ENCODE results near the gene ANKRD44.

DNA sequence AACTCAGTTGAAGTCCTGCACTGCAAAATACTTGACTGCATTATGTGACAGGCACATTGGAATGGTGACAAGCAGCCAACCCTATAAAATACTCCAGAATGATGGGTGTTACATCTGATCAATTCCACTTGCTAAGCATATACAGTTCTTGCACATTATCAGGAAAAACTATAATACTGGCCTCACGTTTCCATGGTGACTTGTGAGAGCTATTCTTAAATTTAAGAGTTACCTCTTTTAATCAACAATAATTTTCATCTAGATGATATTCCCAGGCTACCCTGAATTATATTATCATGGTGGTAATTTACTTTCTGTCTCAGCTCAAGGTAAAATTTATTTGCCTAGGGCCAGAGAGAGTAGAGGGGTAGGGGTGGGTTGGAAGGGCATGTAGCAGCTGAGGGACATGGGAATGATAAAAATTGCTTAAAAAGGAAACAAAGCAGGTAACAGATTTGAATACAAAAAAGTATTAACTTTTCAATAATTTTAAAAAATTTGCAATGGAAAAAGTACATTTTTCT is 251.7 kb downstream of the ANKRD44 start:
- TF ChIP-seq, protein P1, sequence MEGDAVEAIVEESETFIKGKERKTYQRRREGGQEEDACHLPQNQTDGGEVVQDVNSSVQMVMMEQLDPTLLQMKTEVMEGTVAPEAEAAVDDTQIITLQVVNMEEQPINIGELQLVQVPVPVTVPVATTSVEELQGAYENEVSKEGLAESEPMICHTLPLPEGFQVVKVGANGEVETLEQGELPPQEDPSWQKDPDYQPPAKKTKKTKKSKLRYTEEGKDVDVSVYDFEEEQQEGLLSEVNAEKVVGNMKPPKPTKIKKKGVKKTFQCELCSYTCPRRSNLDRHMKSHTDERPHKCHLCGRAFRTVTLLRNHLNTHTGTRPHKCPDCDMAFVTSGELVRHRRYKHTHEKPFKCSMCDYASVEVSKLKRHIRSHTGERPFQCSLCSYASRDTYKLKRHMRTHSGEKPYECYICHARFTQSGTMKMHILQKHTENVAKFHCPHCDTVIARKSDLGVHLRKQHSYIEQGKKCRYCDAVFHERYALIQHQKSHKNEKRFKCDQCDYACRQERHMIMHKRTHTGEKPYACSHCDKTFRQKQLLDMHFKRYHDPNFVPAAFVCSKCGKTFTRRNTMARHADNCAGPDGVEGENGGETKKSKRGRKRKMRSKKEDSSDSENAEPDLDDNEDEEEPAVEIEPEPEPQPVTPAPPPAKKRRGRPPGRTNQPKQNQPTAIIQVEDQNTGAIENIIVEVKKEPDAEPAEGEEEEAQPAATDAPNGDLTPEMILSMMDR (IDR thresholded peaks at IDR 0.05), result no peak
- TF ChIP-seq POLR2A (IDR thresholded peaks at IDR 0.05), result no peak
